Ovary (tissue), 3 donors: Measurements from ENCODE around the gene GAL3ST2.

Experiments used
- EP300 ChIP-seq: sonication (generic); formaldehyde crosslinking; IDR thresholded peaks from one replicate; pipeline ENCODE4 v1.6.1; 2017; ENCODE audit warnings: antibody characterized with exemption
- POLR2A ChIP-seq: fragments of 450-650 bp; IDR thresholded peaks from one replicate; pipeline ENCODE4 v1.6.1; 2017; ENCODE audit warnings: antibody characterized with exemption, mild to moderate bottlenecking, moderate library complexity
- TF ChIP-seq, protein P1 (sequence below), 3 donors: fragments of 450-650 bp in 2 of 3; fragments of 200-600 bp in 1 of 3; IDR thresholded peaks; one replicate each; pipeline versions ENCODE4 v1.5.1 to v1.8.0; 2016 to 2022; ENCODE audit warnings: antibody characterized with exemption in 3 of 3, mild to moderate bottlenecking in 1 of 3
- donor health status: DM: no; HTN: no; CAD: no.

- TF ChIP-seq, protein P1, sequence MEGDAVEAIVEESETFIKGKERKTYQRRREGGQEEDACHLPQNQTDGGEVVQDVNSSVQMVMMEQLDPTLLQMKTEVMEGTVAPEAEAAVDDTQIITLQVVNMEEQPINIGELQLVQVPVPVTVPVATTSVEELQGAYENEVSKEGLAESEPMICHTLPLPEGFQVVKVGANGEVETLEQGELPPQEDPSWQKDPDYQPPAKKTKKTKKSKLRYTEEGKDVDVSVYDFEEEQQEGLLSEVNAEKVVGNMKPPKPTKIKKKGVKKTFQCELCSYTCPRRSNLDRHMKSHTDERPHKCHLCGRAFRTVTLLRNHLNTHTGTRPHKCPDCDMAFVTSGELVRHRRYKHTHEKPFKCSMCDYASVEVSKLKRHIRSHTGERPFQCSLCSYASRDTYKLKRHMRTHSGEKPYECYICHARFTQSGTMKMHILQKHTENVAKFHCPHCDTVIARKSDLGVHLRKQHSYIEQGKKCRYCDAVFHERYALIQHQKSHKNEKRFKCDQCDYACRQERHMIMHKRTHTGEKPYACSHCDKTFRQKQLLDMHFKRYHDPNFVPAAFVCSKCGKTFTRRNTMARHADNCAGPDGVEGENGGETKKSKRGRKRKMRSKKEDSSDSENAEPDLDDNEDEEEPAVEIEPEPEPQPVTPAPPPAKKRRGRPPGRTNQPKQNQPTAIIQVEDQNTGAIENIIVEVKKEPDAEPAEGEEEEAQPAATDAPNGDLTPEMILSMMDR (IDR thresholded peaks at IDR 0.05) = no peak
- TF ChIP-seq POLR2A = no peak
- TF ChIP-seq EP300 = no peak
Measured at GRCh38 chr2:241852116-241852980, 75.7 kb downstream of the GAL3ST2 start.
